C4-2B (cell line): ENCODE results near the gene CD6.

Experiments
- CTCF ChIP-seq: fragments of 450-650 bp; conservative IDR thresholded peaks from 2 replicates; pipeline ENCODE4 v1.5.1; 2017; ENCODE audit warnings: mild to moderate bottlenecking
- ZFX ChIP-seq: fragments of 450-650 bp; IDR thresholded peaks from 2 replicates; pipeline ENCODE4 v1.6.1; 2017

- TF ChIP-seq CTCF (no peak), ZFX (no peak)
Measured at GRCh38 chr11:61007383-61007955, 36.0 kb downstream of the CD6 start.
